Hepatocyte (in vitro differentiated cells): ENCODE measurements around the gene TMEM131L.

ENCODE experiments used
- EZH2 ChIP-seq: fragments of 200-600 bp; sonication (generic); IDR thresholded peaks from 2 replicates; pipeline ENCODE4 v1.6.1; 2016; ENCODE audit warnings: antibody characterized with exemption, mild to moderate bottlenecking, borderline replicate concordance
- TF ChIP-seq, protein P1 (sequence below): fragments of 200-600 bp; sonication (generic); IDR thresholded peaks from 2 replicates; pipeline ENCODE4 v1.5.1; 2016; ENCODE audit warnings: antibody characterized with exemption, mild to moderate bottlenecking; ENCODE audit not compliant: poor library complexity

DNA sequence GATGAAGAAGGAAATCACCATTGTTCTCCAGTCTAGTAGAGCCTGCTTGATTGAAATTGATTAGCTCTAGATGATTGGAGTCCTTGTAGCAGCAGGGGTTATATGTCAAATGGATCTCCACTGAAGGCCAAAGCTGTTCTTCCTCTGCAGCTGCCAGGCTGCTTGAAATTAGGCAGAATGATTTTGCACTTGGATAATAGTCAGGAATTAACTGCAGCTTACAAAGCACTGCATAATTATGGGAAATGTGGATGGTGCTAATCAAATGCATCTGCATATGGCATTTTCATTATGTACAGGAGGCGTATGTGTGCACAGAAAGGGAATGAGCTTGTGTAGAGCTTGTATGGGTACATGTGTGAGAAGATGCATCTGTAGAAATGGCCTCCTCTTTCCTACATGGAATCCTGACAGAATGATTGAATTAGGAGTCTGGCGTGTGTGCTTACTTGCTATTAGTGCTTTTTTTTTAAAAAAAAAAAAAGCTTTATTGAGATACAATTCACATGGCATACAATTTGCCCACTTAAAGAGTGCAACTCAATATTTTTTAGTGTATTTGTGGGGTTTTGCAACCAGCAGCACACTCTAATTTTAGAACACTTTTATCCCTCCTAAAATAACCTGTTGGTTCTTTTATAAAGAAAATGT lies 65.9 kb downstream of the TMEM131L start:
- TF ChIP-seq, protein P1, sequence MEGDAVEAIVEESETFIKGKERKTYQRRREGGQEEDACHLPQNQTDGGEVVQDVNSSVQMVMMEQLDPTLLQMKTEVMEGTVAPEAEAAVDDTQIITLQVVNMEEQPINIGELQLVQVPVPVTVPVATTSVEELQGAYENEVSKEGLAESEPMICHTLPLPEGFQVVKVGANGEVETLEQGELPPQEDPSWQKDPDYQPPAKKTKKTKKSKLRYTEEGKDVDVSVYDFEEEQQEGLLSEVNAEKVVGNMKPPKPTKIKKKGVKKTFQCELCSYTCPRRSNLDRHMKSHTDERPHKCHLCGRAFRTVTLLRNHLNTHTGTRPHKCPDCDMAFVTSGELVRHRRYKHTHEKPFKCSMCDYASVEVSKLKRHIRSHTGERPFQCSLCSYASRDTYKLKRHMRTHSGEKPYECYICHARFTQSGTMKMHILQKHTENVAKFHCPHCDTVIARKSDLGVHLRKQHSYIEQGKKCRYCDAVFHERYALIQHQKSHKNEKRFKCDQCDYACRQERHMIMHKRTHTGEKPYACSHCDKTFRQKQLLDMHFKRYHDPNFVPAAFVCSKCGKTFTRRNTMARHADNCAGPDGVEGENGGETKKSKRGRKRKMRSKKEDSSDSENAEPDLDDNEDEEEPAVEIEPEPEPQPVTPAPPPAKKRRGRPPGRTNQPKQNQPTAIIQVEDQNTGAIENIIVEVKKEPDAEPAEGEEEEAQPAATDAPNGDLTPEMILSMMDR = no peak
- TF ChIP-seq EZH2 = no peak
